ENCODE data around the gene PPIB.

DNA sequence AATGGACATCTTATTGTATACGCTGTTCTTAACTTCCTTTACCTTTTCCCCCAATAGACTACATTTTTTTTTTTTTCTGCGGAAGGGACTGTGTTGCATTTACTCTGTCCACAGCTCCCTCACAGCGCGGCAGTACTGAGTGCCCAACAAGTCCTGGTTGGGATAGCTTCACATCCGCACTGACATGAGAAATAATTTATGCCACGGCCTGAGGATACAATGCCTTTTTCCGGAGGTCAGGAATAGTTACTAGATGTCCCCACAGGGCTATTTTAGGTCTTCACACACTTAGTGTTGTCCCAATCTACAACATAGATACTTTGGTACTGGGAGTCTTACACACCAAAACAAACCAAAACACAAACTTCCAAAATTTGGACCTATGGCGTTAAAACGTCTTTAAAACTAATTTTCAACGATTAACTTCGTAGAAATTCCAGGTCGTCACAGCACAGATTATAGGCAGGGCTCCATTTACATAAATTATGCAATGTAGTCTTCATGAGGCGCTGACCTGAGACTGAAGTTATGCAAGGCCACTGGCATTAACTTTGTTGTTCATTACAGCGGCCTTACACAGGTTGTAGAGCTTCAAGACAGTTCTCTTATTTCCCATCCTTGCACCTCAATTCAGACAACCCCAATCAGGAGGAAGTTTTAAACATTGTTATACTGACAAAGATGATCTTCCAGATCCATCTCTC is 989 bp upstream of the PPIB start:
- TF ChIP-seq GATA2 (IDR thresholded peaks at IDR 0.05; ENCODE audit: low read depth, low read length) (no peak), GATA3 (IDR thresholded peaks at IDR 0.05; ENCODE audit: low read depth, low read length) (no peak)
